Activated CD8-positive, alpha-beta memory T cell treated with anti-CD3 and anti-CD28 coated beads, Interleukin-2, amount 50 U/mL, for 24 hours (primary cell): Measurements from ENCODE around the gene GFI1.

Experiments used
- DNase-seq: peaks from one replicate; pipeline ENCODE4 v3.0.0-alpha.2; 2020; ENCODE audit errors: extremely low read depth

The GFI1 gene

DNA sequence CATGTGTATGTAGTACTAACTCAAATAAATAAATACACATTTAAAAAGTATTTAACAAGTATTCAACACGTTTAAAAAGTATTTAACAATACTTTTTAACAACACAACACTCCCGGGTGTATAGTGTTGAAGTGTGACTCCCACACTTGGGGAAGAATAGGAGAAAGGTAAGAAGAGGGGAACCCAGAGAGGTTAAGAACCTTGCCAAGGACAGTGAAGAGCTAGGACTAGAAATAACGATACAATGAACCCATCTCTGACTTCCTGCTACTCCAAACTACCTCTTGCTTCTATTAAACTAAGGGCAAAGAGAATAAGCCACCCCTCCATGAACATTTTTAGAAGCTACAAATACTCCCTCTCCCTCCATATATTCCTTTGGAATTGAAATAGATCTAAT, 1.7 kb upstream of the GFI1 start:
- DNase-seq, result no peak

DNA sequence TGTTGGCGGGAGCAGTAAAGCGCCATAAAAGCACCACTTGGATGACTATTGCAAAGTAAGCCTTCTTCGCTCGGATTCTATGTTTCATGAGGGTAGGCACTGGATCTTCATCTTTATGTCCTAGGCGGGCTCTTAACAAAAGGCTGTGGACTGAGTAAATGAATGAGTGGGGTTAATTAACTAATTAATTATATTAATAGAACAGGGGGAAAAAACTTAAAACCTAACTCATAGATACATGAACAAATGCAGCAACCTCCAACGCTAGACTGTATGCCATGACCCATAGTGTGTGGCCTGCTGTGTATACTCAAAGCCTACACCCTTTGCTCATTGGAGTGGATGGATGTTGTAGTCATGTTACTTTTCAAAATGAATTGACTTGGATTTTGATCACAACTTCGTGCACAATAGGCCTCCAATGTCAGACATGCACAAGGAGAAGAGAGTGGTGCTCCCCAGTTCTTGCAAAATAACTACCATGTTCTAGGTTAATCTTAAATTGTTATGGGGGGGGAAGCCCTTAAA, 417 bp upstream of the GFI1 start:
- DNase-seq, result no peak

DNA sequence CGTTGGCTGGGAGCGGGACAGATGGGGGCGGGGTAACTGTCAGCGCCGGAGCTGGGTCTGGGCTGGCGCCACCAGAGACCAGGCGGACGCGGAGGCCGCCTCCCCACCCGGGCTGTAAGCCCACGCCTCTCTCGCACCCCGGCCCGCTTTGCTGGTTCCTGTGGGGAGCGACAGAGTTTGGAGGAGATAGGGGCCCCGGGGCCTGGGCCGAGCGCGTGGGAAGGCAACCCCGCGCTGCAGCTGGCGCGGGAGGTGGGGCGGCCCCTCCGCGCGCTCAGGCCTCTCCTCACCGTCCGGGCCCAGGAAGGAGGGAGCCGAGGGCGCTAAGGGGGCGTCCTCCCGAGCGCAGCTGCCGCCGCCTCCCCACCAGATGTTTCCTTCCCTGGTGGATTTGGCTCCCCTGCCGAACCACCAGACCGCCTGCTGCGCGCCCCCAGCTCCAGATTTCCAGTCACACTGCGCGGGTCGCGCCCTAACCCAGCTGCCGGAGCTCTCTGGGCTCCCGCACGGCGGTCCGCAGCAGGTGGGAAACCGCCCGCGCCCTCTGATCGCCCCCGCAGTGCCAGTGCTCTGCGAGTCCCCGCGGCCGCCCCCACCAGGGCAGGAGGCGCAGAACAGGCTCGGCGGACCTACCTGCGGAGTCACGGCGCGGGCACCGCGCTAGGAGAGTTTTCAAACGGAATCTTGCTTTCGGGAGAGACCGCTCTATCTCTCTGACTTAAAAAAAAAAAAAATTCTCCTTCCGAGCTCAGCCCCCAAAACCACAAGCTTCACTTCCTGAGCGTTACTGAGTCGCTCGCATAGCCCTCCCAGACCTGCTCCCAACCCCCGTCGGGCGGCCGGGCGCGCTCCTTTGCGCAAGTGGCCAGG, 1.1 kb downstream of the GFI1 start:
- peak; percentile 66 for DNase-seq

DNA sequence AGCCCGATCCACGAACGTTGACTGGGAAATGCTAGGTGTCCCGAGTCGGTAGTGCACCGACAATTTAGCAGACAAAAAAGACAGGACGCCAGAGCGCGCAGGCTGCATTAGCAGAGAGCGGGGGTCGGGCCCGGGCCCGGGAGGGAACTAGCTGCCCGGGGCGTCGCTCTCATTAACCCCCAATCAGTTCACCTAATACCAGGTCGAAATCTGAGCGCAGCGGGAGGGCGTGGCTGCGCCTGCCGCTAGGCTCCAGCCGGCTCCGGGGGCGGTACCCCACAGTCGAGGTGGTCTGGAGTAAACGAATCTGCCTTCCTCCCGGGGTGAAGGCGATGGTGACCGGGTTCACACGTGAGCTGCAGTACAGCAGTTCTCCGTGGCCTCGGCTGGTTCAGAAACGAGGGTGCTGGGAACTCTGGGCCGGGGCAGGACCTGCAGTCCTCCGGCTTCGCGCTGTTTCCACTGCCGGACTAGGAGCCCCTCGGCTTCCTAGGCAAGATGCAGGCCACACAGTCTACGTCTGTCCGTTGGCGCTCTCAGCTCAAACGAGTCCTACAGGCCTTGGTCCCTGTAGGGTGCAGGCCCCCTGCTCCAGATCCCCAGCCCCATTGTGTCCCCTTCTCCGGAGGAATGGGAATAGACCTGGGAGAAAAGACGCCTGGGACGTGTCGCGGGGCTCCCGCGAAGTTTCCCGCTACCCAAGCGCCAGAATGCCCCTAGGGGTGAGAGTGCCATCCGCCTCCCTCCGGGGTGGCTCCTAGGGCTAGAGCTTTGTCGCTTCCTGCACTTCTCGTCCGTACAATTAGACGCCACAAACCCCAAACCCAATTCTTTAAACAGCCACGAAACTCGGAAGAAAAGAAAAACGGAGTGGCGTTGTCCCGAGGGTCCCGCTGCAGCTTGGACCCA, 2.0 kb downstream of the GFI1 start:
- DNase-seq, result peak; percentile 44

DNA sequence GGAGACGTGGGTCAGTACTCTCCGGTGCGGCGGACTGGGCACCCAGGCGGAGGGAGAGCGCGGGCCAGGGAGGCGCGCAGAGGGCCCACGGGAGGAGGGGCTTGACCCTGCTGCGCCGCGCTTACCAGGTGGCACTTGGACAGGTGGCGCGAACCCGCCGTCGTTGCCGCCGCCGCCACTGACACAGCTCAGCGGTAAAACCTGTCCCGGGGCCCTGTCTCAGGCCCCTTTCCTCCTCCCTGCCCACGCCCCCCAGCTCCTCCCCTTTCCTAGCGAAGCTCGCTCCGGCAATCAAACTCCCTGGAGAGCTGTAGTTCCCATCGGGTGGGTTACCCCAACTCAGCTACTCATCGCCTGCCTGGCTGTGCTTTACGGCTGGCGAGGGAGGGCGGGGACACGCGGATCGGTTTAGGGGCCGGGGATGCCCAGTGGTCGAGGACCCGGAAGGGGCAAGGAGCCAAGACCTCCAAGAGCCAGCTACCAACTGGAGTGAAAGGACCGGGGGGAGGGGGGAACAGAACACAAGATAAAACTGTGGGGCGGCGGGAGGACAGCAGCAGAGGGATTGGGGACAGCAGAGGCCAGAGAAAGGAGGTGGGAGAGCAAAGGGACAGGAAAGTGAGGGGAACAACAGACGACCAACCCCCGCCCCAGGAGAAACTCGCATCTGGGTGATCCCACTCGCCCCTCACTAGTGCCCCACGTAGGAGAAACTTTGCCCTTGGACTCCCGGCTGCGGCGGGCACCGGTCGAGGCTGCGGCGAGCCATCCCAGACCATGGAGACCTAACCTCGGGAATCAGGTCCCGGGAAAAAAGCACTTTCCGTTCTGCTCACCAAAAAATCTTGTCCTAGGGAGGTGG, 2.9 kb downstream of the GFI1 start:
- peak; percentile 51 for DNase-seq

DNA sequence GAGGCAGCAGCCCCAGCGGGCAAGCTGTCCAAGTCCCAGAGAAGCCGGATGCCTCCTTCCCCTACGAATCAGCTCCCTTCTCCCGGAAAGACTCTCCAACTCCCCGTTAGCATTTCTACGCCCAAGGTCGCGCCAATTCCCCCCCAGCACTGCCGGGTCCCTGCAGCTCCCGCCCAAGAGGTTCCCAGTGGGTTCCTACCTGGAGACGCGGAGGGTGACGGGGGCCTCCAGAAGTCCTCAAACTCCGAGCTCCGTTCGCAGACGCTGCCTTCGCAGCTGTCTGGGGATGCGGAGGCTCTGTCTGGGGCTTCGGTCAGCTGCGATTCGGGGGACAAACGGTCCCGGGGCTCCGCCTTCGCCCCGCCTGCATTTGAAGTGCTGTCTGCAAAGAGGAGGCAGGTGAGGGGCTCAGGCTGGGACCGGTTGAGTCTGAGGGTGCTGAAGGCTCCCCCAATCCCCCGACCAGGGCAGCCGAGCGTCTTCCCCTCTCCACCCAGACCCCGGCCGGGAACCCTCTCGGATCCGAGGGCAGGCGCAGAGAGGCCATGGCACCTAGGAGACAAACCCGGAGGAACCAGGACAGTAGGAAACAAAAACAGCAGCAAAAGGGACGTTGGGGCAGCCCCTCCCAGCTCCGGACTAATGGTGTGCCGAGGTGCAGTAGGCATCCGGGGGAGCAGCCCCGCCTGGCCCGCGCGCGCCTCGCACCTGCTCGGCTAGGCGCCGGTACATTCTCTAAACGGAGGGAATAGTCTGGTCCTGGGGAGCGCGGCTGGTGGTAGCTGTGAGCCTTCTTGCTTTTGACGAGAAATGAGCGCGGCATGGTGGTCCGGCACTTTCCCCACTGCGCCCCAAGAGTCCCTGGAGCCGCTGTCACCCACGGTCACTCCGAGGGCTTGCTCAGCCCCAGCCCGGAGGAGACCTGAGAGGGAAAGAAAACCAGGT, 3.8 kb downstream of the GFI1 start:
- DNase-seq, result no peak

DNA sequence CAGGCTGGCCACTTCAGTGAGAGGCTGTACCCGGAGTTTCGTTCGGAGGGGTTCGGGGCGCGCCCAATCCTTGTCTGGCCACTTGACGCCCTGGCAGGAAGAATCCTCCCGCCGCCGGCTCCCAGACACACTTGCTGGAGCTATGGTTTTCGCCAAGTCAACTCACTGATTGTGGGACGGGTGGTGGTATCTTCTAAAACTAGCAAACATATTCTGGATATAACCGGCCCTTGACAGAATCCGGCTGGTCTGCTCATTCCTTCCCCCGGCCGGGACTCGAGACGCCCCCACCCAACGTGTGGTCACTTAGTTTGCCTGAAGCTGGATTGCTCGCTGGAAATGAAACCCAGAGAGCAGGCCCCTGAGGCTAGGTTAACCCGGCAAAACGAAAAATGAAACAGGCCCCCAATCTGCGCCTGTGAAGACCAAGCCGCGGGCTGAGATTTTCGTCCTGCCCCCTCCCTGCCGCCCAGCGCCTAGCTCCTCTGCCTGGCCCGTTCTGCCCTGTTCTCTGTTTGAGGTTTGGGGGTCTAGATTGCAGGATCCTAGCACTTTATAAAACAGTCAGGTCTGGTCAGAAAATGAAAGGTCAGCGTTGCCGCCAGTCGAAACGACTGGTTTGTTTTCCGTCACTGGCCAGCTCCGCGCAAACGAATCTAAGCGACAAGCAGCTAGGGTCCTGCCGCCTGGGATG, 4.6 kb downstream of the GFI1 start:
- DNase-seq, result no peak

DNA sequence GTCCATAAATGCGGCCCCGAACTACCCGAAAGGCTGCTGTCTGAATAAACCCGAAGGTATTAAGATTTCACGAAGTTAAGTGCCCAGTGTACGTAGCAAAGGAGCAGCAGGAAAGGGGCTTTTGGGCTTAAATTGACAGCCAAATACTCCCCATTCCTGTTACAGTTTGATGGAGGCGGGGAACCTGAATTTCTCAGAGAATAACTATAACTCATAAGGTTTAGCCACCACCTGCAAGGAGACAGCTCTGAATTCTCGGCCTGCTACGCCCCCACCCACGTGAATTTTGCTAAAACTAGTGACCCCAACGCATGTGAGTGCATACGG, 5.2 kb downstream of the GFI1 start:
- DNase-seq, result no peak

DNA sequence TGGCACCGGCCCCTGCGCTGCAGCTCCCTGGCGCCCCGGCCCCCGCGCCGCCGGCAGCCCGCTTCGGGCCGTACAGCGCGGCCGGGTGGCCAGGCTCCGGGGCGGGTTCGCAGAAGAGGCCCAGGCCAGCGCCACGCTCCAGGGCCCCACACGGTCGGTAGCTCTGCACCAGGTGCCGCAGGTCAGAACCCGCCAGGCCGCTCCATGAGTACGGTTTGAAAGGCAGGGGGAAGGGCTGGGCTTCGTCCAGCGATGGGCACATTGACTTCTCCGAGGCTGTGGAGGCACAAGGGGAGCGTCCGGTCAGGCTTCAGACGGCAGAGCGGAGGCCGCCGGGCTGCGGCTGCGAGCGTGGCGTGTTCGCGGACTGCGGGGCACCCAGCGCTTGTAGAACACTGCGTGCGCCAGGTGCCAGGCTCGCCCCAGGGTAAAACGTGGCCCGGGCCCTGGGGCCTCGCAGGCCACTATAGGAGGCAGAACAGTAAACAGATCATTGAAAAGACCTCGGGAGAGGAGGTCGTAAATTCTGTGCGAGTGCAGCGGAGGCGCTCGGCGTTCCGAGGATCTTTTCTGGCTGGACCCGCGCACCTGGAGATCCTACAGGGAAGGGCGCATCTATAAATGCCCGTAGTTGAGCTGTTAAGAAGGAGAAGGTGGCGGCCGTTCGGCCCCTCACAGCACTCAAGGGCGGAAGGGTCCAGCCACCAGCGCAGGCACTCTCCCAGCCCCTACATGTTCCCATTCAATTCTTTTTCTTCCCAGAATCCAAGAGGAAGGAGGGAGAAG, 5.7 kb downstream of the GFI1 start:
- no peak for DNase-seq

DNA sequence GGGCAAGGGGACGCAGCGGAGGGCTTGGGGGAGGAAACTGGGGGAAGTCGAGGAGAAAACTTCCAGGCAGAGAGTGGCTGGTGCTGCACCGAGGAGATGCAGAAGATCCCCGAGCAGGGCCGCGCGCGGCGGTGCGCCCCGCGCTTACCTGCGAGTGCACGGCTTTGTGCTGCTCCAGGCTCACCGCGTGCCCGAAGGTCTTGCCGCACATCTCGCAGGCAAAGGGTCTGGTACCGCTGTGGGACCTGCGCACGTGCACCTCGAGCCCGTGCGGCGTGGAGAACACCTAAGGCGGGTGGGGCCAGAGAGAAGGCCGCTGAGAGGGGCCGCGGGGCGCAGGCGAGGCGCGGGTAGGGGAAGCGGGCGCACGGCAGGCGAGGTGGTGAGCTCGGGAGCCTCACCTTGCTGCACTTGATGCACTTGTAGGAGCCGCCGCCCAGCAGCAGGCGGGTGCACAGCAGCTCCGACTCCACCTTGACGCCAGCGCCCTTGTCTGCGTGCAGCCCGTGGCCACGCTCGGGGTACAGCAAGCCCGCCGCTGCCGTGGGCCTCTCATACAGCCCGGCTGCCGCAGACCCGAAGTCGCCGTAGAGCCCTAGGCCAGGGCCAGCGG, 6.4 kb downstream of the GFI1 start:
- DNase-seq, result no peak

DNA sequence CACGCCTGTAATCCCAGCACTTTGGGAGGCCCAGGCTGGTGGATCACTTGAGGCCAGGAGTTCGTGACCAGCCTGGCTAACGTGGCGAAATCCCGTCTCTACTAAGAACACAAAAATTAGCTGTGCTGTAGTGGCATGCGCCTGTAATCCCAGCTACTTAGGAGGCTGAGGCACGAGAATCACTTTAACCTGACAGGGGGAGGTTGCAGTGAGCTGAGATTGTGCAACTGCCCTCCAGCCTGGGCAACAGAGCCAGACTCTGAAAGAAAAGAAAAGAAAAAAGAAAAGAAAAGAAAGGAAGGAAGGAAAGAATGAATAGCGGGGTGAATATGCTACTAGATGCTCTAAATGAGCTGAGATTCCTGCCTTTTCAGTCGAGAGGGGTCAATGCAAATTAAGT, 7.1 kb downstream of the GFI1 start:
- DNase-seq, result no peak

DNA sequence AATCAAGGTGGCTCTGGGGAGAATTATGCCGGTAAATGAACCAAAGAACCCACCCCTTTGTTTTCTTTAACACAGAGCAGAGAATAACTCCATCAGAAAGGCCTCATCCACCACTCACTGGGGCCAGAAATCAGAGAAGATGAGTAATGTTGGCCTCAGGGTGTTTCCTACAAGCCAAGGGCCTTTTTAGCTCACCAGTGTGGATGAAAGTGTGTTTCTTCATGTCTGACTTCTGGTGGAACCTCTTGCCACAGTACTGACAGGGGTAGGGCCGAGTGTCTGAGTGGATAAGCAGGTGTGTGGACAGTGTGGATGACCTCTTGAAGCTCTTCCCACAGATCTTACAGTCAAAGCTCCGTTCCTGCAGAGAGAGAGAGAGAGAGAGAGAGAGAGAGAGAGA, 8.3 kb downstream of the GFI1 start:
- no peak for DNase-seq

DNA sequence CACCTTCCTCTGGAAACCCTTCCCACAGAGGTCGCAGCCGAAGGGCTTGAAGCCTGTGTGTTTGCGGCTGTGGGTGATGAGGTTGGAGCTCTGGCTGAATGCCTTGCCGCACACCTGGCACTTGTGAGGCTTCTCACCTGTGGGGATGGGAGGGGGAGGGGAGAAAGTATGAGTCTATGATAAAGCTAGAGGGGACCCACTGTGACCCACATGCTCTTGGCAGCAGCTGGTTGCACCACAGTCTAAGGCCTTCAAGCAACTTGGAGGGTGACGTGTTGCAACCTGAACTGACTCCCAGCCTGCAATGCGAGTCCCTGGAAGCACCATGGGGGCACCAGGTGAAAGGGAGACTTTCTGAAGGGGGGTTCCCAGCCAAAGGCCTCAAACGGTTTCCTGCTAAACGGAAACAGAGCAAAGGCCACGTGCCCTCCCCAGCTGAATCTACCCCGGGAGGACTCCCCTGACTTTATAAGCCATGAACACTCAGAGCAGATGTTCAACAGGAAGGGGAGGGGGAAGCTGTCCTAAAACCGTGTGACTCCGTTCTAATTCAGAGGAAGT, 10.6 kb downstream of the GFI1 start:
- peak; percentile 18 for DNase-seq

DNA sequence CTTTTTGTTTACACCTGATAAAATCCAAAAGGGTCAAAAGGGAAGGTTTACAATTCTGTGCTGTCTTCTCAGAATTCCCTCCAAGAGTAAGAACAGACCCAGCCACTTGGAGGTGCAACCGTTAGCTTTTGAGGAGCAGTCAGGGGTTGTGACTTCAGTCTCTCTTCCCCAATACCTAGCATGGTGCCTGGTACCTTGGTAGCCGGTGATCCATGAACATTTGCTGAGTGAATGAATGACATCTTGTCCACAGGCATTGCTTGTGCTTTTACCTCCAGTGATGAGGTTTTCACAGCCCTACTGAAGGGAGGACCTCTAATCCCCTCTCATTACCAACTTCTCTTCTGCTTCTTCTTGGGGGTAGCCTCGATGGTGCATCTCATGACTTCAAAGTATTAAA, 11.7 kb downstream of the GFI1 start:
- DNase-seq, result no peak

DNA sequence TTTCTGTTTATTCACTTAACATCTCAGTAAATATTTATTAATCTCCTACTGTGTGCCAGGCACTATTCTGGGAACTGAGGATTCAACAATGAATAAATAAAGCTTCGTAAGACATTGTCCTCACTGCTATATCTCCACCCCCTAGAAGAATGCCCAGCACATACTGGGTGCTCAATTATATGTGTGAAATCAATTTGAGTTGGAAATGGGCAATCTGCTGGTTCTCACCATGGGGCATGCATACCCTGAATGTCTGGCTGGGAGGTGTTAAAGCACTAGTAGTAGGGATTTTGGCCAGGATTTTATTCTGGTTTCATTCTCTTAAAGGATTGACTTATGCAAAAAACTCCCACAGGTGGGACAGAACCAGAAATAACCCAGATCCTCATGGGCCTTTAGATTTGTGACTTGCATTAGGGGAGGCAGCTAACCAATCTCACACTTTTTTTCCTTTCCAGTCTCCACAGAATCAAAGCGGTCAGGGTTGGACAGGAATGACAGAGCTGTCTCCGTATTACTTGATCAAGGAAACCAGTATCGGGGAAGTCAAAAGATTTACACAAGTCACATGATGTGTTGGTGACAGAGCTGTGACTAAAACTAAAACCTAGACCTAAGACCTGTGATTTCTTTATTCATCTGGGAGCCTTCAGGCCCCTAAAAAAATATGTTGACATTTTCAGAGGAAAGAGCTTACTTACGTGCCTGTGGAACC, 12.8 kb downstream of the GFI1 start:
- DNase-seq, result no peak

DNA sequence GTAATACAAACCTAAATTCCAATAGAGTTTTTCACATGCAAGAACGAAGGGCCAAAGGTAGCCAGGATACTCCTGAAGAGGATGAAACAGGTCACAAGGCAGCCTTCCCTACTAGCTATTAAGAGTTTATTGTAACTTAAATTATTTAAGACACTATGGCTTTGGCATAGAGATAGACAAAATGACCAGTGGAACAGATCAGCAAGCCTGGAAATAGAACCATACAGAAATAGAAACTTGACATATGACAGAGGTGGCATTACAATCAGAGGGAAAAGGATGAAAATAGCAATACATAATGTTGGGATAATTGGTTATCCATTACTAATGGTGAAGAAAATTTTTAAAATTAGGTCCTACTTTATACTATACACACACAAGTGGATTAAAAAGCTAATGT, 16.5 kb downstream of the GFI1 start:
- DNase-seq, result no peak

DNA sequence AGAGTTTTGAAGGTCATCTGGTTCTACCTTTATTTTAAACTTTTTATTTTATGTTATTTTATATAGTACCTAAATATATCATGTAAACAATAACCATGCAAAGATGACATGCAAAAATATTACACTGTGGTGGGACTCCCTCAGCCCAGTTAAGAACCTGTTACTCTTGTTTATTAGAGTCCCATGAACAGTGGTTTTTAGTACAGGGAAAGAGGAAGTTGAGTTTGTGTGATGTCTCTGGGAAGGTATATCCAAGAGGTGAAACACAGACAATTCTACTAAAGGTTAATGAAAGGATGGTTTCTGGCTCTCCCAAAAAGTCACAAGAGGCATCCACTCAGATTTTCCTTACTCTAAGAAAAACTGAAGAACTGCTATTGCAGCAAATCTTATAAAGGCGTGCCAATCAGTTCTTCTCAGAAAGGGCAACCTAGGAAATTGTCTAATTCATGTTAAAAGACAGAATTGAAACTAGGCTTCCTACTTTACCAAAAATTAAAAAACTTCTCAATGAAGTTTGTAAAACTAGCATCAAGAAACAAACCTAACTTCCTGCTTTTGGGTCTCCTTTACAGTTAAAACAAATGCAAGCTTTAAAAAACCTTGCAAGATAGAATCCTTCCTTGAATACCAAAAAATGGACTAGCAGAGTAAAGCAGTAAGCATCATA, 19.9 kb downstream of the GFI1 start:
- no peak for DNase-seq
